ENCODE results near the gene EML2. TPM values are rescaled to one million over a fixed set of nuclear protein-coding genes. Genes with fewer than 3 reads are reported as not detected.

Gene EML2
- total and polyA plus RNA-seq, 7 donors, result 10.4 to 75.6 (median 34.6) TPM

GRCh38 chr19:45674946-45675345, 35.7 kb upstream of the EML2 start:
- no peak overlapping the region for H3K4me3 ChIP-seq
- no peaks in the 10 kb centered on the region for H3K9me3 ChIP-seq
- no peak for DNase-seq
- TF ChIP-seq POLR2A (IDR thresholded peaks at IDR 0.05), result no peak
- TF ChIP-seq POLR2AphosphoS5 (IDR thresholded peaks at IDR 0.05), result no peak
- TF ChIP-seq EP300 (IDR thresholded peaks at IDR 0.05), result no peak
- no peak for TF ChIP-seq CTCF (IDR thresholded peaks at IDR 0.05)
- intact Hi-C loops (cut with DNase I), result no loop called here
- WGBS, 2 donors, result 67 to 74% methylated on average over 7 of the region's 7 CpGs
- H3K27ac ChIP-seq, result no peak overlapping the region
- peaks cover 41 to 97% (median 68%) of the 10 kb centered on the region in 3 donors for H3K27me3 ChIP-seq
- no peaks in the 10 kb centered on the region for H3K36me3 ChIP-seq
- peaks cover 0 to 22% (median 15%) of the 10 kb centered on the region in 4 donors for H3K4me1 ChIP-seq

- no peak for DNase-seq
- H3K4me3 ChIP-seq, result no peak overlapping the region
- peaks cover 38 to 97% (median 72%) of the 10 kb centered on the region in 3 donors for H3K27me3 ChIP-seq
- intact Hi-C loops (cut with DNase I), result no loop called here
- no peaks in the 10 kb centered on the region for H3K9me3 ChIP-seq
- H3K27ac ChIP-seq, result no peak overlapping the region
- no peak for TF ChIP-seq POLR2A (IDR thresholded peaks at IDR 0.05)
- no peak for TF ChIP-seq CTCF (IDR thresholded peaks at IDR 0.05)
- TF ChIP-seq EP300 (IDR thresholded peaks at IDR 0.05), result no peak
- no peak for TF ChIP-seq POLR2AphosphoS5 (IDR thresholded peaks at IDR 0.05)
- H3K4me1 ChIP-seq, result peaks cover 0 to 27% (median 17%) of the 10 kb centered on the region in 4 donors
- H3K36me3 ChIP-seq, result no peaks in the 10 kb centered on the region
- WGBS, 2 donors, result 5 to 12% methylated on average over 42 of the region's 42 CpGs
These were observed 31.7 kb upstream of the EML2 start for GRCh38 chr19:45670670-45671453.

- H3K4me3 ChIP-seq, result peak overlapping the region in 3 of 4 donors; percentile 10 to 34 (median 23)
- H3K4me1 ChIP-seq, result peaks cover 0 to 27% (median 17%) of the 10 kb centered on the region in 4 donors
- no peak overlapping the region for H3K27ac ChIP-seq
- intact Hi-C loops (cut with DNase I), result no loop called here
- H3K27me3 ChIP-seq, result peaks cover 38 to 95% (median 87%) of the 10 kb centered on the region in 3 donors
- DNase-seq, result no peak
- WGBS, 2 donors, result 1 to 2% methylated on average over 19 of the region's 19 CpGs
- no peaks in the 10 kb centered on the region for H3K36me3 ChIP-seq
- H3K9me3 ChIP-seq, result no peaks in the 10 kb centered on the region
- TF ChIP-seq POLR2AphosphoS5 (IDR thresholded peaks at IDR 0.05) (no peak), POLR2A (IDR thresholded peaks at IDR 0.05) (no peak), CTCF (IDR thresholded peaks at IDR 0.05) (no peak), EP300 (IDR thresholded peaks at IDR 0.05) (no peak)
These were observed 29.2 kb upstream of the EML2 start for GRCh38 chr19:45668342-45668871.

GRCh38 chr19:45667620-45668341, 28.6 kb upstream of the EML2 start, which contains the start of gene GIPR:
Gene GIPR, plus strand, starts transcription at chr19:45668221. Its CDS starts 1,300 bp downstream, at chr19:45669521.
- peaks cover 0 to 27% (median 17%) of the 10 kb centered on the region in 4 donors for H3K4me1 ChIP-seq
- peak within 1 kb of the TSS in 3 of 4 donors; percentile 10 to 34 (median 23) for H3K4me3 ChIP-seq
- intact Hi-C loops (cut with DNase I), result no loop called here
- TF ChIP-seq CTCF (IDR thresholded peaks at IDR 0.05), result no peak
- peak in 1 of 2 donors; percentile 18 for TF ChIP-seq POLR2A (IDR thresholded peaks at IDR 0.05)
- DNase-seq, result no peak
- H3K27me3 ChIP-seq, result peaks cover 38 to 94% (median 87%) of the 10 kb centered on the region in 3 donors
- H3K9me3 ChIP-seq, result no peaks in the 10 kb centered on the region
- H3K27ac ChIP-seq, result no peak within 1 kb of the TSS
- WGBS, 2 donors, result 8 to 15% methylated on average over 15 of the region's 15 CpGs
- no peaks in the 10 kb centered on the region for H3K36me3 ChIP-seq
